MM.1S (cell line): ENCODE data around the gene GLI1.

Experiments used
- DNase-seq: peaks from one replicate; pipeline ENCODE4 v3.0.0-alpha.2; 2015
- H2AFZ ChIP-seq: fragments of 300-600 bp; sonication (generic); 2 replicates; pipeline ENCODE4 v1.6.0; 2016; ENCODE audit warnings: antibody characterized with exemption, low read length
- H3F3A ChIP-seq: fragments of 300-600 bp; sonication (generic); 2 replicates; pipeline ENCODE4 v1.6.1; 2016; ENCODE audit warnings: mild to moderate bottlenecking, antibody characterized with exemption, low read length, moderate library complexity, mixed read lengths; ENCODE audit not compliant: insufficient read depth
- H3K27ac ChIP-seq: fragments of 300-600 bp; sonication (generic); 2 replicates; pipeline ENCODE4 v1.5.1; 2016; ENCODE audit warnings: mild to moderate bottlenecking, low read length
- H3K27me3 ChIP-seq: fragments of 300-600 bp; sonication (generic); replicated peaks from 2 replicates; pipeline ENCODE4 v1.6.0; 2016; ENCODE audit warnings: low read length; ENCODE audit not compliant: insufficient read depth
- H3K36me3 ChIP-seq: fragments of 300-600 bp; sonication (generic); replicated peaks from 2 replicates; pipeline ENCODE4 v1.6.1; 2016; ENCODE audit warnings: mild to moderate bottlenecking, low read length, mixed read lengths; ENCODE audit not compliant: insufficient read depth
- H3K4me1 ChIP-seq: fragments of 300-600 bp; sonication (generic); 2 replicates; pipeline ENCODE4 v1.6.1; 2016; ENCODE audit warnings: low read length, mixed read lengths
- H3K4me2 ChIP-seq: fragments of 300-600 bp; sonication (generic); 2 replicates; pipeline ENCODE4 v1.6.0; 2016; ENCODE audit warnings: low read depth, low read length
- H3K4me3 ChIP-seq: fragments of 300-600 bp; sonication (generic); 2 replicates; pipeline ENCODE4 v1.5.1; 2016; ENCODE audit warnings: low read length, mixed read lengths
- H3K79me2 ChIP-seq: fragments of 300-600 bp; sonication (generic); 2 replicates; pipeline ENCODE4 v1.6.1; 2016; ENCODE audit warnings: mixed run types, low read length, mixed read lengths
- H3K9ac ChIP-seq: fragments of 300-600 bp; sonication (generic); 2 replicates; pipeline ENCODE4 v1.6.1; 2016; ENCODE audit warnings: low read length, mixed read lengths
- H3K9me2 ChIP-seq: fragments of 300-600 bp; sonication (generic); replicated peaks from 2 replicates; pipeline ENCODE4 v1.6.1; 2016; ENCODE audit warnings: mild to moderate bottlenecking, low read length, mixed read lengths; ENCODE audit not compliant: insufficient read depth
- H3K9me3 ChIP-seq: fragments of 300-600 bp; sonication (generic); replicated peaks from 2 replicates; pipeline ENCODE4 v1.6.1; 2016; ENCODE audit warnings: mild to moderate bottlenecking, low read length, mixed read lengths; ENCODE audit not compliant: insufficient read depth
- H4K20me1 ChIP-seq: fragments of 300-600 bp; sonication (generic); 2 replicates; pipeline ENCODE4 v1.6.1; 2016; ENCODE audit warnings: mild to moderate bottlenecking, low read length, moderate library complexity, mixed read lengths; ENCODE audit not compliant: insufficient read depth
- EZH2 ChIP-seq: fragments of 300-600 bp; sonication (generic); optimal IDR thresholded peaks from 2 replicates; pipeline ENCODE3; 2017; ENCODE audit warnings: low read depth, mild to moderate bottlenecking, antibody characterized with exemption, low read length, mixed read lengths
- EZH2phosphoT487 ChIP-seq: fragments of 300-600 bp; sonication (generic); IDR thresholded peaks from 2 replicates; pipeline ENCODE4 v1.6.1; 2018; ENCODE audit warnings: antibody characterized with exemption, low read length
- TF ChIP-seq, protein P1 (sequence below): fragments of 300-600 bp; sonication (generic); IDR thresholded peaks from 2 replicates; pipeline ENCODE4 v1.5.1; 2016; ENCODE audit warnings: antibody characterized with exemption, low read length, mixed read lengths

GLI1 gene

GRCh38 chr12:57467212-57467874, 7.8 kb downstream of the GLI1 start:
- peaks cover 3% of the 10 kb centered on the region for H3F3A ChIP-seq
- H3K9me2 ChIP-seq, result no peaks in the 10 kb centered on the region
- H3K9ac ChIP-seq, result no peak overlapping the region
- H3K4me2 ChIP-seq, result no peak overlapping the region
- H3K4me1 ChIP-seq, result 0 out of 2 replicates have a peak, but pooled peaks cover 5% of the 10 kb centered on the region
- no peak overlapping the region for H2AFZ ChIP-seq
- DNase-seq, result no peak
- peaks cover 41% of the 10 kb centered on the region for H3K27me3 ChIP-seq
- no peaks in the 10 kb centered on the region for H3K79me2 ChIP-seq
- no peaks in the 10 kb centered on the region for H4K20me1 ChIP-seq
- no peak overlapping the region for H3K27ac ChIP-seq
- H3K4me3 ChIP-seq, result no peak overlapping the region
- no peaks in the 10 kb centered on the region for H3K36me3 ChIP-seq
- TF ChIP-seq EZH2 (no peak), EZH2phosphoT487 (no peak)
- TF ChIP-seq, protein P1, sequence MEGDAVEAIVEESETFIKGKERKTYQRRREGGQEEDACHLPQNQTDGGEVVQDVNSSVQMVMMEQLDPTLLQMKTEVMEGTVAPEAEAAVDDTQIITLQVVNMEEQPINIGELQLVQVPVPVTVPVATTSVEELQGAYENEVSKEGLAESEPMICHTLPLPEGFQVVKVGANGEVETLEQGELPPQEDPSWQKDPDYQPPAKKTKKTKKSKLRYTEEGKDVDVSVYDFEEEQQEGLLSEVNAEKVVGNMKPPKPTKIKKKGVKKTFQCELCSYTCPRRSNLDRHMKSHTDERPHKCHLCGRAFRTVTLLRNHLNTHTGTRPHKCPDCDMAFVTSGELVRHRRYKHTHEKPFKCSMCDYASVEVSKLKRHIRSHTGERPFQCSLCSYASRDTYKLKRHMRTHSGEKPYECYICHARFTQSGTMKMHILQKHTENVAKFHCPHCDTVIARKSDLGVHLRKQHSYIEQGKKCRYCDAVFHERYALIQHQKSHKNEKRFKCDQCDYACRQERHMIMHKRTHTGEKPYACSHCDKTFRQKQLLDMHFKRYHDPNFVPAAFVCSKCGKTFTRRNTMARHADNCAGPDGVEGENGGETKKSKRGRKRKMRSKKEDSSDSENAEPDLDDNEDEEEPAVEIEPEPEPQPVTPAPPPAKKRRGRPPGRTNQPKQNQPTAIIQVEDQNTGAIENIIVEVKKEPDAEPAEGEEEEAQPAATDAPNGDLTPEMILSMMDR, result no peak
- H3K9me3 ChIP-seq, result no peaks in the 10 kb centered on the region

- no peak overlapping the region for H3K9ac ChIP-seq
- H3K4me3 ChIP-seq, result no peak overlapping the region
- no peak for DNase-seq
- H3K4me2 ChIP-seq, result no peak overlapping the region
- TF ChIP-seq, protein P1, result no peak
- no peak for TF ChIP-seq EZH2phosphoT487
- no peak for TF ChIP-seq EZH2
- H3K27me3 ChIP-seq, result peaks cover 41% of the 10 kb centered on the region
- no peaks in the 10 kb centered on the region for H3K79me2 ChIP-seq
- no peak overlapping the region for H3K27ac ChIP-seq
- no peaks in the 10 kb centered on the region for H3F3A ChIP-seq
- H2AFZ ChIP-seq, result no peak overlapping the region
- H3K36me3 ChIP-seq, result no peaks in the 10 kb centered on the region
- H3K4me1 ChIP-seq, result 0 out of 2 replicates have a peak, but pooled peaks cover 5% of the 10 kb centered on the region
- no peaks in the 10 kb centered on the region for H4K20me1 ChIP-seq
- no peaks in the 10 kb centered on the region for H3K9me2 ChIP-seq
- no peaks in the 10 kb centered on the region for H3K9me3 ChIP-seq
These were observed 8.3 kb downstream of the GLI1 start for GRCh38 chr12:57467915-57468314.

GRCh38 chr12:57469296-57470164, 9.9 kb downstream of the GLI1 start:
- H3K36me3 ChIP-seq, result no peaks in the 10 kb centered on the region
- no peak overlapping the region for H3K4me2 ChIP-seq
- H3K4me1 ChIP-seq, result no peaks in the 10 kb centered on the region
- H2AFZ ChIP-seq, result no peak overlapping the region
- no peaks in the 10 kb centered on the region for H4K20me1 ChIP-seq
- peaks cover 39% of the 10 kb centered on the region for H3K27me3 ChIP-seq
- H3K9me3 ChIP-seq, result no peaks in the 10 kb centered on the region
- H3K27ac ChIP-seq, result no peak overlapping the region
- DNase-seq, result no peak
- no peak overlapping the region for H3K9ac ChIP-seq
- no peaks in the 10 kb centered on the region for H3K9me2 ChIP-seq
- no peaks in the 10 kb centered on the region for H3K79me2 ChIP-seq
- TF ChIP-seq, protein P1, result no peak
- no peak for TF ChIP-seq EZH2phosphoT487
- TF ChIP-seq EZH2, result no peak
- H3K4me3 ChIP-seq, result no peak overlapping the region
- no peaks in the 10 kb centered on the region for H3F3A ChIP-seq
